Measurements from ENCODE around the gene BRD9.
"Not testable (repeated sequence)": the region's sequence is repeated elsewhere in the genome, so short reads cannot be mapped to it uniquely, and the experiment has no call there.

BRD9 gene

DNA sequence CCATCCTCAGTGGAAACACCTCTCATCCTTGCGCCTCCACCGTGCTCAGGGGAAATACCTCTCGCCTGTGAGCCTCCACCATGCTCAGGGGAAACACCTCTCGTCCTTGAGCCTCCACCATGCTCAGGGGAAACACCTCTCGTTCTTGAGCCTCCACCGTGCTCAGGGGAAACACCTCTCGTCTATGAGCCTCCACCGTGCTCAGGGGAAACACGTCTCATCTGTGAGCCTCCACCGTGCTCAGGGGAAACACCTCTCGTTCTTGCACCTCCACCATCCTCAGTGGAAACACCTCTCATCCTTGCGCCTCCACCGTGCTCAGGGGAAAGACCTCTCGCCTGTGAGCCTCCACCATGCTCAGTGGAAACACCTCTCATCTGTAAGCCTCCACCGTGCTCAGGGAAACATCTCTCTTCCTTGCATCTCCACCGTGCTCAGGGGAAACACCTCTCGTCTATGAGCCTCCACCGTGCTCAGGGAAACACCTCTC lies 46.0 kb downstream of the BRD9 start:
- H3K4me1 Mint-ChIP-seq (ENCODE audit: low read depth); H3K36me3 Mint-ChIP-seq (ENCODE audit: low read depth); H3K9me3 Mint-ChIP-seq; H3K4me3 Mint-ChIP-seq: not testable (repeated sequence)
- Mint-ChIP-seq H3K27ac (peak overlapping the region; percentile 24), H3K27me3 (peaks cover 15% of the 10 kb centered on the region)
- DNase-seq = peak; percentile 34

DNA sequence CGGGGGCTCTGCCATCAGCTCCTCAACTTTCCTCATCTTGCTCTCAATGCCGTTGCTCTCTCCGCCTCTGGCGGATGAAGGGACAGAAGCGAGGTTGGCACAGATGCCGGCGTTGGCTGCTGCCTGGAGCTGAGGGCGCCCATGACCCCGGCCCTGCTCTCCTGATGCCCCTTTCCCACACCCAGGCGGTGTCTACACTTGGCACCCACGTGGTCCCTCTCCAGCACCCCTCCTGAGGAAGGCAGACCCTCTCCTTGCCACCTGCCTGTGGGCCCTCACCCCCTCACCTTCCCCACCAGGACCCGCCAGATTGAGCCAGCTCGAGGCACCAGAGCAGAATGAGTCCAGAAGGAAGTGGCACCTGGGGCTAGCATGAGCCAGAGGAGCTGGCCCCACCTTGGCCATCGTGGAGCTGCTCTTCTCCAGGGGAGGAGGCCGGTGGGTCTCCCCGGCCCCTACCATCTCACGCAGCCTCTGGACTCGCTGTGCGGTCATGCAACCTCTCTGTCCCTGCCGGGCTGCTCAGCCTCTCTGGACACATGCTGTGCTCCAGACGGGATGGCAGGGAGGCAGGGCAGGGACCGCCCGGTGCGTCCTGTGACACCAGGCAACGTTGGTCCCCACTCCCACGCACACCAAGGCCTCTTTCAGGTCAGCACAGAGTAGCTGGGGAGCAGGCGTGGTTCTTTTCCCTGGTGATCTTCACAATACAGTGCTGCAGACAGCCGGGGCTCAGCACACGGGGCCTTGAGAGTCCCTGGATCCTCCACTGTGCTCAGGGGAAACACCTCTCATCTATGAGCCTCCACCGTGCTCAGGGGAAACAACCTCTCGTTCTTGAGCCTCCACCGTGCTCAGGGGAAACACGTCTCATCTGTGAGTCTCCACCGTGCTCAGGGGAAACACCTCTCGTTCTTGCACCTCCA lies 46.7 kb downstream of the BRD9 start:
- not testable (repeated sequence) for H3K36me3 Mint-ChIP-seq (ENCODE audit: low read depth); H3K9me3 Mint-ChIP-seq; DNase-seq; H3K4me1 Mint-ChIP-seq (ENCODE audit: low read depth); H3K4me3 Mint-ChIP-seq
- Mint-ChIP-seq H3K27ac (peak overlapping the region; percentile 24), H3K27me3 (peaks cover 11% of the 10 kb centered on the region)

GRCh38 chr5:845031-845675 lies 47.4 kb downstream of the BRD9 start:
- peak; percentile 26 for DNase-seq
- not testable (repeated sequence) for H3K4me1 Mint-ChIP-seq (ENCODE audit: low read depth); H3K27ac Mint-ChIP-seq; H3K4me3 Mint-ChIP-seq; H3K27me3 Mint-ChIP-seq; H3K36me3 Mint-ChIP-seq (ENCODE audit: low read depth); H3K9me3 Mint-ChIP-seq

GRCh38 chr5:844426-844825 lies 48.2 kb downstream of the BRD9 start:
- H3K4me1 Mint-ChIP-seq (ENCODE audit: low read depth); DNase-seq; H3K27me3 Mint-ChIP-seq; H3K9me3 Mint-ChIP-seq; H3K36me3 Mint-ChIP-seq (ENCODE audit: low read depth); H3K27ac Mint-ChIP-seq; H3K4me3 Mint-ChIP-seq: not testable (repeated sequence)

GRCh38 chr5:843926-844325 lies 48.7 kb downstream of the BRD9 start:
- DNase-seq; H3K27me3 Mint-ChIP-seq; H3K36me3 Mint-ChIP-seq (ENCODE audit: low read depth); H3K27ac Mint-ChIP-seq; H3K4me3 Mint-ChIP-seq; H3K4me1 Mint-ChIP-seq (ENCODE audit: low read depth); H3K9me3 Mint-ChIP-seq: not testable (repeated sequence)

DNA sequence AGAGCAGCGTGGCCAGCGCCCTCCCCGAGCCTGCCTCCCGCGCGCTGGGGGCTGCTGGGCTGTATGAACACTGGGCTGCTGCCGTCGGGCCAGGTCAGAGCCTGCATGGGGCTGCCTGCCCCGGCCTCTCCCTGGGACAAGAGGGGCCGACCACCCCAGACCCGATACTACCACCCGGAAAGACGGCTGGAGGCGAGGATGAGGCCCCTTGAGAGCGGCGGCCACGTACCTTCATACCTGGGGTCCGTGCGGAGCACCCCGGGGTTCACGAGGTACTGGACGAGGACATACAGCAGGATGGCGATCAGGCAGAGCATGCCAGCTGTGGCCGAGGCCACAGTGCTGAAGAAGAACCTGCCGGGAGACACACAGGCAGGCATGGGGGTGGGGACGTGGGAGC lies 49.2 kb downstream of the BRD9 start:
- H3K4me3 Mint-ChIP-seq; DNase-seq; H3K4me1 Mint-ChIP-seq (ENCODE audit: low read depth); H3K36me3 Mint-ChIP-seq (ENCODE audit: low read depth); H3K9me3 Mint-ChIP-seq; H3K27ac Mint-ChIP-seq; H3K27me3 Mint-ChIP-seq: not testable (repeated sequence)

- H3K27me3 Mint-ChIP-seq; H3K9me3 Mint-ChIP-seq; H3K36me3 Mint-ChIP-seq (ENCODE audit: low read depth); H3K4me1 Mint-ChIP-seq (ENCODE audit: low read depth); DNase-seq; H3K27ac Mint-ChIP-seq; H3K4me3 Mint-ChIP-seq: not testable (repeated sequence)
These were observed 50.0 kb downstream of the BRD9 start for GRCh38 chr5:842402-843221.

GRCh38 chr5:841531-842401 lies 50.8 kb downstream of the BRD9 start:
- not testable (repeated sequence) for H3K4me1 Mint-ChIP-seq (ENCODE audit: low read depth)

DNA sequence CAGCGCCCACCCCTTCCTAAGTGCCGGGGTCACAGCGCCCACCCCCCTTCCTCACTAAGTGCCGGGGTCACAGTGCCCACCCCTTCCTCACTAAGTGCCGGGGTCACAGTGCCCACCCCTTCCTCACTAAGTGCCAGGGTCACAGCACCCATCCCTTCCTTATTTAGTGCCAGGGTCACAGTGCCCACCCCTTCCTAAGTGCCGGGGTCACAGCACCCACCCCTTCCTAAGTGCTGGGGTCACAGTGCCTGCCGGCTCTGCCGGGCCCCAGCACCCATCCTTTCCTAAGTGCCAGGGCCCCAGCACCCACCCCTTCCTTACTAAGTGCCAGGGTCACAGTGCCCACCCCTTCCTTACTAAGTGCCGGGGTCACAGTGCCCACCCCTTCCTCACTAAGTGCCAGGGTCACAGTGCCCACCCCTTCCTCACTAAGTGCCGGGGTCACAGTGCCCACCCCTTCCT lies 51.6 kb downstream of the BRD9 start:
- H3K27ac Mint-ChIP-seq; H3K4me1 Mint-ChIP-seq (ENCODE audit: low read depth); H3K4me3 Mint-ChIP-seq; H3K9me3 Mint-ChIP-seq; DNase-seq; H3K27me3 Mint-ChIP-seq; H3K36me3 Mint-ChIP-seq (ENCODE audit: low read depth): not testable (repeated sequence)

More at GRCh38 chr5:841531-842401, 50.8 kb downstream of the BRD9 start:
- H3K27me3 Mint-ChIP-seq; H3K9me3 Mint-ChIP-seq; H3K27ac Mint-ChIP-seq; H3K4me3 Mint-ChIP-seq; H3K36me3 Mint-ChIP-seq (ENCODE audit: low read depth); DNase-seq: not testable (repeated sequence)

- not testable (repeated sequence) for H3K4me3 Mint-ChIP-seq; H3K4me1 Mint-ChIP-seq (ENCODE audit: low read depth); H3K27me3 Mint-ChIP-seq; H3K9me3 Mint-ChIP-seq; H3K36me3 Mint-ChIP-seq (ENCODE audit: low read depth); DNase-seq; H3K27ac Mint-ChIP-seq
These were observed 52.3 kb downstream of the BRD9 start for GRCh38 chr5:840118-840973.

- not testable (repeated sequence) for H3K4me3 Mint-ChIP-seq; H3K9me3 Mint-ChIP-seq; H3K27ac Mint-ChIP-seq; H3K4me1 Mint-ChIP-seq (ENCODE audit: low read depth); H3K27me3 Mint-ChIP-seq; DNase-seq; H3K36me3 Mint-ChIP-seq (ENCODE audit: low read depth)
These were observed 54.2 kb downstream of the BRD9 start for GRCh38 chr5:838431-838851.

DNA sequence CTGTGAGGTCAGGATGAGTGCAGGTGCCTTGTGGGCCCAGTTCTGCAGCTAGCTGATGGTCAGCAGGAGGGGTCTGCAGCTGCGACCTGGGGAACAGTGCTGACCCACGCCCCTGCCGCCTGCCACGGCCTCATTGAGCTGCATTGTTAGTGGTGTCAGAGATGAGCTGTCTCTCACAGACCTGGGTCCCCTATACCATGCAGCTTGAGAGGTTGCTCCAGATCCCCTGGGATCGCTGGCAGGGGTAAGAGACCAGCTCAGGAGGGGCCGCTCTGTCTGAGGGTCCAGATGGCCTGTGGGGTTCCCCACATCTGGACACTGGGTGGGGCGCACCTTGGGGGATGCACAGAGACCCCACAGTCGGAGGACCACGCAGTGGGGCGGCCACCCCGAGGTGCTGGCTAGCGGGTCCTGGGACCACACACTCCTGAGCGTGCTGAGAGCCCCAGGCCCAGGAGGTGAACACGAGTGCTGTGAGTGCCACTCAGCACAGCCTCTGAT lies 54.9 kb downstream of the BRD9 start:
- H3K4me1 Mint-ChIP-seq (ENCODE audit: low read depth); H3K36me3 Mint-ChIP-seq (ENCODE audit: low read depth); H3K4me3 Mint-ChIP-seq; H3K27ac Mint-ChIP-seq; H3K9me3 Mint-ChIP-seq; H3K27me3 Mint-ChIP-seq; DNase-seq: not testable (repeated sequence)

- H3K9me3 Mint-ChIP-seq; H3K27ac Mint-ChIP-seq; H3K36me3 Mint-ChIP-seq (ENCODE audit: low read depth); H3K4me1 Mint-ChIP-seq (ENCODE audit: low read depth); H3K4me3 Mint-ChIP-seq; H3K27me3 Mint-ChIP-seq; DNase-seq: not testable (repeated sequence)
These were observed 56.5 kb downstream of the BRD9 start for GRCh38 chr5:835933-836612.
